Measurements from ENCODE around the gene AGAP3.

AGAP3 gene

DNA sequence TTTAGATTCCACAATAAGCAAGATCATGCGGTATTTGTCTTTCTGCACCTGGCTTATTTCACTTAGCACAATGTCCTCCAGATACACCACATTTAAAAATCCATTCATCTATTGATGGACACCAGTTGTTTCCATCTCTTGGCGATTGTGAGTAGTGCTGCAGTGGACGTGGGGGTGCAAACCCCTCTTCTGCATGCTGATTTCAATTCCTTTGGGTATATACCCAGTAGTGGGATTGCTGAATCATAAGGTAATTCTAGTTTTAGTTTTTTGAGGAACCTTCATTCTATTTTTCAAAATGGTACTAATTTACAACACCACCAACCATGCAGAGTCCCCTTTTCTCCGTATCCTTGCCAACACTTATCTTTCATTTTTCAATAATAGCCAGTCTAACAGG is 102.8 kb downstream of the AGAP3 start:
- no peak for DNase-seq

- DNase-seq, result no peak
Observed at GRCh38 chr7:151191544-151191943, 105.3 kb downstream of the AGAP3 start.

- no peak for DNase-seq
Observed at GRCh38 chr7:151192002-151192539, 105.8 kb downstream of the AGAP3 start.

GRCh38 chr7:151193203-151193978 is 107.1 kb downstream of the AGAP3 start:
- DNase-seq, result no peak
